Measurements from ENCODE around the gene GTSF1L.

The GTSF1L gene

DNA sequence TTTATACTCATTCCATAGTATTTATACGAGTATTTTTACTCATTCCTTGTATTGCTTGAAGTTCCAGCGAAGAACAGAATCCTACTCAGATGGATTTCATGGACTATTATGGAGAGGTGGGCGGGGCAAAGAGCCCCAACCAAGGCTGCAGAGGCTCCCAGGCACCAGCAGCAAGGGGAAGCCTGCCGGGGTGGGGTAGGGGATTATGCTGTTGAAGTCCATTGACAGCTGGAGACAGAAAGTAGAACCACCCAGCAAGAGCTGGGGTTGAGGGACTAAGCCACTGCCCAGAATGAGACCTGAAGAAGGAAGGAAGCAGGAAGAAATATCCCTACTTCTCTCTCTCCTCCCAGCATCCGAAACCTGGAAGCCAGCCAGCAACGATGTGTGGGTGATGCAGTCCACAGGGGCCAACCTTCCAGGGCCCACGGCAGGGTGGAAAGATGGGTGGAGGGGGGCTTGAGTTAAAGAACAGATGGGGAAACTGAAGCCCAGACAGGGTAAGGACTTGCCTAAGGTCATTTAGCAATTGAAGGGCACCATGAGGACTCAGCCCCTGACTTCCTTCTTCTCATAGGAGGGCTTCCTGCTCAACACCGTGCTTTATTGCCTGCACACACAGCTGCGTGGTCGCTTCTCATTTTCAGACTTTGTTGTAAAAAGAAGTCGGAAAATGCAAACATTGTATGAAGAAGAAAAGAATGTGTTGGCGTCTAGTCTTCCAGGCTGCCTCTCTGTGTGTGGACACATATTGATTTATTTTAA, 18.3 kb upstream of the GTSF1L start:
- no peak for DNase-seq

DNA sequence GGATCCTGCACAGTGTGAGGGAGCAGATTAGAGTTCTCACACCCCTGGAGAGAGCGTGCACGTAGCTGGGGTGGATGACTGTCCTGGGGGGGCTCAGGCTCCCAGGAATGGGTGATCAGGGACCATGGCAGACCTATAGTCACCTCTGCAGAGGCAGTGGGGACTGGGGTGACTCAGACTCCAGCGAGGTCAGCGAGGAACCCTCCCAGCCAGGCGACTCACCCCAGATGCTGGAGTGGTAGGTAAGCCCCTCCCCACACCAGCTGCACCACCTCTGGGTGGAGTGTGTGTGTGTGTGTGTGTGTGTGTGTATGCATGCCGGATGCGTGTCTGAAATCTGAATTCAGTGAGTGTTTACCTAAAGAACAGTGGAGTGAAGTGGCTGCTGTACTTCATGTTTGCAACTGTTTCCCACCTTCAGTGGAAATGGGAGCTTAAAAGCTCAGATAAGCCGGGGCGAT, 17.4 kb upstream of the GTSF1L start:
- DNase-seq: no peak

GRCh38 chr20:43740642-43741041, 13.8 kb upstream of the GTSF1L start:
- DNase-seq: no peak

DNA sequence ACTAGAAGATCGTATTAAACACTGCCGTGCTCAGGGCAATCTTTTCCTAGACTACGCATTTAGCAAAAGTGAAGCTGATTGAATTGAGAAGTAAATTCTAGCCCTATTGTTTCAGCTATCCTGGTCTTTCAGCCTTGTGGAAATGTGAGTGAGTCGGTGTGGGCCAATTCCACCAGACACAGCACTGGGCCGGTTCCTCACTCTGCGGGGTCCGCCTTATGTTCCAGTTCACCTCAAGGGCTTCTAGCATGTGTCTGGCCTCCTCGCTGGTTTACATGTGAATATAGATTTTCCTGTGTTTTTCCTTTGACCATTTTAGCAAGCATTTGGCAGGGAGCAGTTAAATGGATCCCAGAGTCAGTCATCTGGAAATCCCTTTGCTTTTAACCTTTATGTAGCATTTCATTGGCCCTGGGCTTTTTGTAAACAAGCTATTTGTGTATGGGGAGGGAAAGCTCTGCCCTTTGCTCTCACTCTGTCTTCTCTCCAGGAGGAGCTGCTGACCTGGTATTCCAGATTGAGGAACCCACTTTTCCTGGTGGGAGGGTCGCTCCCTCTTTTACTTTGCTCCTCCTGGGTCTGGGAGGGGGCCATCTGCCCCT, 12.4 kb upstream of the GTSF1L start:
- no peak for DNase-seq

GRCh38 chr20:43737925-43738324, 11.1 kb upstream of the GTSF1L start:
- no peak for DNase-seq

DNA sequence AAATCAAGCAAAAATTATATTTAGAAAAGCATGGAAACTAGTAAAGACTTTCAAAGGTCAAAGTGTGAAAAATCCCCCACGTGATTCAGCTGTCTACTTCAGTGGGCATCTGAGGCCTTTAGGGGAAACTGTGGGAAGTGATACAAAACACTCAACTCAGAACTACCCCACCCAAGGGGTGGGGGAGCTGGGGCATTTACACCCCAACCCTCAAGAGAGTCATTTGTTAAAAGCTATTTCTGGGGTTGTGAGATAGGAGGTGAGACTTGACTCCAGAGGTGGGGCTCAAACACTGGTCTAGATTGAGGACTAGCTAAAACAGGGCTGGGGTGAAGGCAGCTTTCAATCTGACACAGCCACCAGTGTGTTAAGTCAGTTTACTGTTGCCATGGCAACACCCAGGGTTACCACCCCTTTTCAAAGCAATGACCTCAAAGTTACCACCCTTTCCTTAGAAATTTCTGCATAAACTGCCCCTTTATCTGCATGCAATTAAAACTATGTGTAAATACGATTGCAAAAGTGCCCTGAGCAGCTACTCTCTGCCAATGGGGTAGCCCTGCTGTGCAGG, 9.9 kb upstream of the GTSF1L start:
- DNase-seq: no peak

GRCh38 chr20:43731927-43732326, 5.1 kb upstream of the GTSF1L start:
- DNase-seq: no peak

GRCh38 chr20:43731469-43731868, 4.7 kb upstream of the GTSF1L start:
- no peak for DNase-seq

DNA sequence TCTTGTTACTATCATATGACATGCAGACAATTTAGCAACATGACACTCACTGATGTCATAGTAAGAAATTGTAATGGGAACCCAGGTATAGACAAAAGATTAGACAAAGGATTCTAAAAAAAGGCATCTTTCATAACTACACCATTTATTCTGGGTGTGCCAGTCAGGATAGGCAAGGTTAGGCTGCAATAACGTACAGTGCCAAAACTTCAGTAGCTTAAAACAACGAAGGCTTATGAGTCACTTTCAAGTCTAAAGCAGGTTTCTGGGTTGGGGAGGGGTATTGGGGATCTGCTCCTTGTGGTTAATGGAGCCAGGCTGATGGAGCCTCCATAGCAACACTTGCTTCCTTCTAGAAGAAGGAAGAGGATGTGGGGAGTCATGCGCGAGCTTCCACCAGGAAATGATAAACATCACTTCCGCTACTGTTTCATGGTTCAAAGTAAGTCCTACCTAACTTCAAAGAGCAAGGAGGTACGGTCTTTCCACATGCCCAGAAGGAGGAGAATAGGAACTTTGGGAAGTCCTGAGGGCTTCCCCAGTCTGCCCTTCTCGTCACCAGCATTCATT, 2.0 kb upstream of the GTSF1L start:
- no peak for DNase-seq

DNA sequence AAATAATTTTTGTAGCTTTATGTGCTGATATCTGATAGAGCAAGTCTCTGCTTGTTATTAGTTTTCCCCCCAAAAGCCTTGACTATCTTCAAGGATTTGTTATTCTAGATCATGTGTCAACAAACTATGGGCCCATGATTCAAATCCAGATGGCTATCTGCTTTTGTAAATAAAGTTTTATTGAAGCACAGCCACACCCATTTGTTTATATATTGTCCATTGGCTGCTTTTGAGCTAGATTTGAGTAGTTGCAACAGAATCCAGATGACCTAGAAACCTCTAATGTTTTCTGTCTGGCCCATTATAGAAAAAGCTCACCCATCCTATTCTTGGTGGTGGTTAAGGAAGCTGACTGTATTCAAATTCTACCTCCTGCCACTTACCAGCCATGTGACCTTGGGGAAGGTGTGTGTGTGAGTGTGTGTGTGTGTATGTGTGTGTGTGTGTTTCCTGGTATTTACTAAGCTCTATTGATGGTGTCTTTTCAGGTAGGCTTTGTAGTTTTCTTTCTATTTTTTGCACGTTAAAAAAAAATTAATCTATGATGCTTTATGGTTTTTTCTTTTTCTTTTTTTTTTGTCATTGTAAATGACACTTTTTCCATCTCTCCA, 1.3 kb upstream of the GTSF1L start:
- peak; percentile 46 for DNase-seq

- no peak for DNase-seq
These were observed 469 bp downstream of the GTSF1L start for GRCh38 chr20:43726333-43726732.

- no peak for DNase-seq
These were observed 1.1 kb downstream of the GTSF1L start for GRCh38 chr20:43725666-43726065.

DNA sequence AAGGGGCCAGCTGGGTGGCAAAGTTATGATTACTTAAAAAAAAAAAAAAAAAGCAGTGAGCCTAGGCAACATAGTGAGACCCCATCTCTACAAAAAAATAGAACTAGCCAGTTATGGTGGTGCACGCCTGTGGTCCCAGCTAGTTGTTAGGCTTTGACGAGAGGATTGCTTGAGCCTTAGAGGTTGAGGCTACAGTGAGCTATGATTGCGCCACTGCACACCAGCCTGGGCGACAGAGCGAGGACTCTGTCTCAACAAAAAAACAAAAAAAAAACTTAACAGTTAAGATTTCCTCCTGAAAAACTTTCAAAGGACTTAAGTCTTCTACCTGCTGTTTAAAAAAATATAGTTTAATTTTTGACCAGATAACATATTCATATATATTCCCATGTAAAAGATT, 2.4 kb downstream of the GTSF1L start:
- no peak for DNase-seq

DNA sequence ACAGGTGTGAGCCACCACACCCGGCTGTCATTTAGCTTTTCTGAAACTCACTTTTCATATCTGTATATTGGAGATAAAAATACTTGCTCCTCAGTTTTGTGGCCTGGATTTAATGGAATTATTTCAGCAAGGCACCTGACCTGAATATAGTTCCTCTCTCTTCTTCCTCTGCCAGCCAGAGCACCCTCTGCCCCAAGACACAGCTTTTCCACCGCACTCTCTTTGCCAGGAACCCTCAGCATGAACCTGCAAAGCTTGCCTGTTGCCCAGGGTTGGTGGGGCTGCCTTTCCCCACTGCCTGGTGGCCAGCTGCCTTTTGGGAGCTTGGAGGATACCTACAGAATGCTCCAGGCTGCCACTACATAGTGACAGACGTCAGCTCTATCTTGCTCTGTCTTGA, 3.1 kb downstream of the GTSF1L start:
- DNase-seq: no peak

GRCh38 chr20:43723186-43723585, 3.6 kb downstream of the GTSF1L start:
- DNase-seq: no peak

- peak; percentile 70 for DNase-seq
These were observed 4.7 kb downstream of the GTSF1L start for GRCh38 chr20:43722153-43722505.

DNA sequence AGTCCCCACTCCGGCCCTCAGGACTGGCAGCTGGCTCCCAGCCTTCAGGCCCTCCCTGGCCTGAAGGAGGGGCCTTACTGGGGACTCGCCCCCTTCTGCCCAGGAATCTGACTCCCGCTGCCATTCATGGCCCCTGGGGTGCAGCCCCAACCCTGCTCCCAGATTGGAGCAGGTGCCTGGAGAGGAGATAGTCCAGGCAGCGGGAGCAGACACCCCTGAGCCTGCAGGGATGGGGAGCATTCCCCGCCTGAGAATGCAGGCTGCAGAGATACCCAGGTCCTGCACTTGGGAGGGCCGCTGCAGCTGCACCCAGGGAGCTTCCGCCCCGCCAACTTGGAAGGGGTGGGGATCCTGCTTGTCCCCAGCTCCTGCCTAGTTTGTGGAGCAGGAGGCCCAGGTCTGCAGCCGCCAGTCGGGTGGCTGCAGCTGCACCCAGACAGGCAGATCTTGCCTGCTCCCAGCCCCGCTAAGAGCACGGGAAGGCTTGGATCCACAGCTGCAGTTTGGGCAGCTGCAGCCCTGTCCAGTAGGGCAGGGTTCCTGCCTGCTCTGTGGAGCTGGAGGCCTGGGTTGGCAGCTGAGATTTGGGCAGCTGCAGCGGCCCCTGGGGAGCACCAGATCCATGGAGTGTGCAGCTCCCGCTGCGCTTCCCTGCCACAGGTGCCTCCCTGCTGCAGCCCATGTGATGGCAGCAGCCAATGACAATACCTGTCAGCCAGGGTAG, 5.2 kb downstream of the GTSF1L start:
- DNase-seq: no peak

DNA sequence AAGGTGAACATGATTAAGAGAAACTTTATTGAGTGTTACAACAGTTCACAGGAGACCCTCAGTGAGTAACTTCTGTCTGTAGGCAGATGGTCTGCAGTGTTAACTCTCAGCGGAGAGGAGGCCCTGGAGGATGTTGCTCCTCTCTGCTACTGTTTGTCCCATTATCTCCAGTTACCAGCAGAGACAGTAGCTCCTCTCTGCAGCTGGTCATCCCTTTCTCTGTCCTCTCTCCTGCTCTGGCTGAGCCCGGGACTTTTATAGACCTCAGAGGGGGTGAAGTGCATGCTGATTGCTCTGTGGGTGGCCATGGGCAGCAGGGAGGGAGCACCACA, 5.7 kb downstream of the GTSF1L start:
- DNase-seq: no peak

GRCh38 chr20:43720007-43720406, 6.8 kb downstream of the GTSF1L start:
- no peak for DNase-seq

GRCh38 chr20:43717616-43717995, 9.2 kb downstream of the GTSF1L start:
- DNase-seq: no peak

GRCh38 chr20:43716757-43717615, 9.8 kb downstream of the GTSF1L start:
- no peak for DNase-seq

DNA sequence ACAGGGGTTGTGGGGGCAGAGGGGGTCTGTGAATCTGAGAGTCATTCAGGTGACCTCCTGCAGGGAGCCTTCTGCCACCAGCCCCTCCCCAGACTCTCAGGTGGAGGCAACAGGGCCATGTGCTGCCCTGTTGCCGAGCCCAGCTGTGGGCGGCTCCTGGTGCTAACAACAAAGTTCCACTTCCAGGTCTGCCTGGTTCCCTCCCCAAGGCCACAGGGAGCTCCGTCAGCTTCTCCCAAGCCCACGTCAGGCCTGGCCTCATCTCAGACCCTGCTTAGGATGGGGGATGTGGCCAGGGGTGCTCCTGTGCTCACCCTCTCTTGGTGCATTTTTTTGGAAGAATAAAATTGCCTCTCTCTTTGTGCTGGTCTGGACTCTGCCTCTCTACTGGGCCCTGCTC, 10.7 kb downstream of the GTSF1L start:
- no peak for DNase-seq

Measured in central memory CD4-positive, alpha-beta T cell (primary cell).